ENCODE measurements around the gene BTBD7.

BTBD7 gene

DNA sequence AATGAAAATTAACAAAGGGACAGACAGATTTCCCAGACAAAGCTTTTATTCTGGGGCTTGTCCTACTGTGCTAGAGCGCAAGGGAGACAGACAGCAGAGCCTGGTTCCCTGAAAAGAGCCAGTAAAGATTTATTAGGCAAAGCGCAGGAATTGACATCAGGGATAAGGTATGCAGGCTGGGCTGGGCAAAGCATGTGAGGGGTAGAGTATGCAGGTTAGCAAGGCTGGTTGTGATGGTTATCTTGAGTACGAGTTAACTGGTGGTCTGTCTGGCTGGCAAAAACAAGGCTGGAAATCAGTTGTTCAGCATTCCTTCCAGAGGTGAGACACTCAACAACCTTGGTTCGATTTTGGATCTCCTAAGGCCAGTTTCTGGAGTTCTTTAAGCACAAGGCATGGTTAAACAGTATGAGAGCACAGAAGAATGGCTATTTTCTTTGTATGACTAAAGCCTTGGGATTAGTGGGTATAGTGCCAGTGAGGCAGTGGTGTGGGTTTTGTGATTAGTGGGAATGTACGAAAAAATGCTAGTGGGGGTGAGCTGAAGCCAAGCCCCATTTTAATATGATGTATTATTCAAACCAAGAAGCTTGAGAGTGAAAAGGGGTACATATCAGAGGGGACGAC, 30.9 kb downstream of the BTBD7 start:
- DNase-seq (ENCODE audit: low spot score), result no peak
- no peak for TF ChIP-seq CTCF (IDR thresholded peaks at IDR 0.05; ENCODE audit: extremely low read depth, missing control alignments)

GRCh38 chr14:93299866-93300265, 33.0 kb downstream of the BTBD7 start:
- DNase-seq (ENCODE audit: low spot score), result no peak
- TF ChIP-seq CTCF (IDR thresholded peaks at IDR 0.05; ENCODE audit: extremely low read depth, missing control alignments), result no peak

DNA sequence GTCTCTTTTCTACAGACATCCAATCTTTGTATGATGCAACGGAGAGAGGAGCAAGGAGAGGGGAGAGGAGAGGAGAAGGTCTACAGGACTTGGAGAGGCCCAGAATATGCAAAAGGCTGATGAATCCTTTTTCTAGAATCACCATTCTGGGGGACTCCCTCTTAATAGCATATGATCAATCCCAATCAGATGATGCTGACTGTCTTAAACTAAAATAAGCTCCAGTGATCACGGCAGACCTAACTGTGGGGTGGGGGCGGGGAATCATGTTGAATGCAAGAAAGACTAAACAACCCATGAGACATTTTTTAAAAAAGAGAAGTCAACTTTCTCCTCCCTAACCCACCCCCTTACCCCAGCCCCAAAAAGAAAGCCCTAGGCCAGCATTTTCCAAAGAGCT, 33.4 kb downstream of the BTBD7 start:
- DNase-seq (ENCODE audit: low spot score), result no peak
- TF ChIP-seq CTCF (IDR thresholded peaks at IDR 0.05; ENCODE audit: extremely low read depth, missing control alignments), result no peak

- no peak for TF ChIP-seq CTCF (IDR thresholded peaks at IDR 0.05; ENCODE audit: extremely low read depth, missing control alignments)
- DNase-seq (ENCODE audit: low spot score), result no peak
Observed at GRCh38 chr14:93295541-93296220, 37.2 kb downstream of the BTBD7 start.

DNA sequence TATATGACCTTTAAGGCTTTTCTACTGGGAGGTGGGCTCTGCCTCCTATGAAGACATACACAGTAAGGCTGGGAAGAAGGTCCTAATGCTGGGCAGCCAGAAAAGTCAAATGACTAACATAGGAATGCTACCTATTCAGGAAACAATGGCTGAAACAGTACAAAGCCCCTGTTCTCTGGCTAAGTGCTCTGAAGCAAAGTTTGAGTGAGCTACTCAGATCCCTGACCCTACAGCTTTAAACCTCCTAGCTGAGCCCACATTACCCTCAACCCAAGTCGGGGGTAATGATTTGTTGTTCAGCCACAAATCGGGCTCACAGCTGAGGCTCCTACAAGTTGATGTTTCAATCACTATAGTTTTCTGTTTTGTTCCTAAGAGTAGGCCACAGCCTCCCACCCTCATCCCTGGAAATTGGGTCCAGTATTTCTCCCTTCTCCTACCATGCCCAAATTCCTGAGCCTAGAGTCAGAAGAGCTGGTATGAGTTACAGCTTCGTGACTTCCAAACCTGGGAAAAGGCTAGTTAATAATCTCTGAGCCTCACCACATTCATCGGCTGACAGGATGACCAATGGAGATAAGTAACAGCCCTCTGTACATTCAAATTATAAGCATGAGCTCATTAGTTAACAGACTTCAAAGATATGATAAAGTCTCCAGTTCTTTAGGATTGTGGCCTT, 46.5 kb downstream of the BTBD7 start:
- DNase-seq (ENCODE audit: low spot score), result no peak
- TF ChIP-seq CTCF (IDR thresholded peaks at IDR 0.05; ENCODE audit: extremely low read depth, missing control alignments), result no peak

GRCh38 chr14:93285044-93285443, 47.8 kb downstream of the BTBD7 start:
- peak; percentile 8 for DNase-seq (ENCODE audit: low spot score)
- no peak for TF ChIP-seq CTCF (IDR thresholded peaks at IDR 0.05; ENCODE audit: extremely low read depth, missing control alignments)

- DNase-seq (ENCODE audit: low spot score), result no peak
Observed at GRCh38 chr14:93281937-93282336, 50.9 kb downstream of the BTBD7 start.

More at GRCh38 chr14:93281937-93282336, 50.9 kb downstream of the BTBD7 start:
- TF ChIP-seq CTCF (IDR thresholded peaks at IDR 0.05; ENCODE audit: extremely low read depth, missing control alignments), result no peak

Data from GM20000 (cell line).